IPS DF 4.7 (cell line): Measurements from ENCODE around the gene PRRT2.
"Not testable (repeated sequence)": the region's sequence is repeated elsewhere in the genome, so short reads cannot be mapped to it uniquely, and the experiment has no call there.

Source experiments
- DNase-seq: peaks from one replicate; pipeline ENCODE4 v3.0.0-alpha.2; 2013; ENCODE audit warnings: low spot score; ENCODE audit errors: extremely low read depth

The PRRT2 gene

GRCh38 chr16:29831490-29831889, 19.5 kb downstream of the PRRT2 start:
- no peak for DNase-seq

- not testable (repeated sequence) for DNase-seq
Observed at GRCh38 chr16:29833219-29833618, 21.2 kb downstream of the PRRT2 start.

- no peak for DNase-seq
Observed at GRCh38 chr16:29834079-29834478, 22.1 kb downstream of the PRRT2 start.

- DNase-seq, result no peak
Observed at GRCh38 chr16:29835926-29836325, 23.9 kb downstream of the PRRT2 start.

DNA sequence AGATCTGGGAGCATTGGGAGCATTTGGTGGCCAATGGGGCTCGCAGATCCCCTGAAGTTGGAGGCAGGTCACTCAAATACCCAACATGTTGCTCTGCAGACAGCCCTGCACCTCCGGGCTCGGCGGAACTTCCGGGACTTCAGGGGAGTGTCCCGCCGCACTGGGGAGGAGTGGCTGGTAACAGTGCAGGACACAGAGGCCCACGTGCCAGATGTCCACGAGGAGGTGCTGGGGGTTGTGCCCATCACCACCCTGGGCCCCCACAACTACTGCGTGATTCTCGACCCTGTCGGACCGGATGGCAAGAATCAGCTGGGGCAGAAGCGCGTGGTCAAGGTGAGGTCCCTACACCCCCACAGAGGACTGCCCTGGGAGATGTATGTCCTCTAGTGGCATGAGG, 24.6 kb downstream of the PRRT2 start:
- DNase-seq, result no peak

DNA sequence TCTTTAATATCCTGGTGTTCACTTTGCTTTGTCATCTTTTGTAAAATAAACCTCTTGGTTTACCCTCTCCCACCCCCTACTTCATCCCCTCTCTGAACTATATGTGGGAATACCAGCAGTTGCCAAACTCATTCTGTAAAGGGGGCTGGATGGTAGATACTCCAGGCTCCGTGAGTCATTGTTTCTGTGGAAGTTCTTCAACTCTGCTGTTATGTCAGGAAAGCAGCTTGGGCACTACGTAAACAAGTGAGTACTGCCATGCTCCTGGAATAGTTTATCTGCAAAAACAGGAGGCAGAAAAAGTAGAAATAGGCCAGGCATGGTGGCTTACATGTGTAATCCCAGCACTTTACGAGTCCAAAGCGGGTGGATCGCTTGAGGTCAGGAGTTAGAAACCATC, 25.8 kb downstream of the PRRT2 start:
- DNase-seq, result no peak

DNA sequence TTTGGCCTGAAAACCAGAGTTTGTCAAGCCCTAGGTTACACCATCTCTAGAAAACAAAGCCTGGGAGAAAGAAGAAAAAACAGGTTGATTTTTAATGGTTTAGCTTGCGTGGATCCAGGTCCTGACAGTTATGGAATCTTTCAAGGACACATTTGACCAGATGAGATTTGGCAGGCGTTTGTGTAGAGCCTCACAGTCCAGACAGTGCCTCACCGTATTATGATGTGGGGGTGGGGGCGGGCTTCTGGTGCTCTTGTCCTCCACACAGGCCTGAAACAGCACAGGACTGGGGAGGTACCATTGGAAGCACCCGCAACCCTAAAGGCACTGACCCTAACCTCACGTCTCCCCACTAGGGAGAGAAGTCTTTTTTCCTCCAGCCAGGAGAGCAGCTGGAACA, 27.8 kb downstream of the PRRT2 start:
- DNase-seq, result no peak

DNA sequence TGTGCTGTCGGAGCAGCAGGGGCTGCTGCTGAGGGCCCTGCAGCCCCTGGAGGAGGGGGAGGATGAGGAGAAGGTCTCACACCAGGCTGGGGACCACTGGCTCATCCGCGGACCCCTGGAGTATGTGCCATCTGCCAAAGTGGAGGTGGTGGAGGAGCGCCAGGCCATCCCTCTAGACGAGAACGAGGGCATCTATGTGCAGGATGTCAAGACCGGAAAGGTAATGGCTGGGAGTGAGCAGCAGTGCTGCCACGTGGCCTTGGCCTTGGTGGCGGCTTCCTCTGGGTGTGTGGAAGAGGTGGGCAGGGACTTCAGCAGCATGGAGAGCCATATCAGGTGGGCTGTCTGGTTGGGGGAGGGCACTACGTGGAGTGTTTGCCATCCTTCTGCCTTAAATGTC, 28.2 kb downstream of the PRRT2 start:
- DNase-seq, result no peak

DNA sequence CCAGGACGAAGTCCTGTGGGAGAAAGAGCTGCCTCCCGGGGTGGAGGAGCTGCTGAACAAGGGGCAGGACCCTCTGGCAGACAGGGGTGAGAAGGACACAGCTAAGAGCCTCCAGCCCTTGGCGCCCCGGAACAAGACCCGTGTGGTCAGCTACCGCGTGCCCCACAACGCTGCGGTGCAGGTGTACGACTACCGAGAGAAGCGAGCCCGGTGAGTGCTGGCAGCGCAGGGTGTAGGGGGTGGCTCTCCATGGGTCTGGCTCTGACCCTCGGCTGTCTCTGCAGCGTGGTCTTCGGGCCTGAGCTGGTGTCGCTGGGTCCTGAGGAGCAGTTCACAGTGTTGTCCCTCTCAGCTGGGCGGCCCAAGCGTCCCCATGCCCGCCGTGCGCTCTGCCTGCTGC, 29.6 kb downstream of the PRRT2 start:
- DNase-seq, result no peak

- no peak for DNase-seq
Observed at GRCh38 chr16:29842732-29843346, 30.8 kb downstream of the PRRT2 start.

- DNase-seq, result no peak
Observed at GRCh38 chr16:29843931-29844330, 31.9 kb downstream of the PRRT2 start.

DNA sequence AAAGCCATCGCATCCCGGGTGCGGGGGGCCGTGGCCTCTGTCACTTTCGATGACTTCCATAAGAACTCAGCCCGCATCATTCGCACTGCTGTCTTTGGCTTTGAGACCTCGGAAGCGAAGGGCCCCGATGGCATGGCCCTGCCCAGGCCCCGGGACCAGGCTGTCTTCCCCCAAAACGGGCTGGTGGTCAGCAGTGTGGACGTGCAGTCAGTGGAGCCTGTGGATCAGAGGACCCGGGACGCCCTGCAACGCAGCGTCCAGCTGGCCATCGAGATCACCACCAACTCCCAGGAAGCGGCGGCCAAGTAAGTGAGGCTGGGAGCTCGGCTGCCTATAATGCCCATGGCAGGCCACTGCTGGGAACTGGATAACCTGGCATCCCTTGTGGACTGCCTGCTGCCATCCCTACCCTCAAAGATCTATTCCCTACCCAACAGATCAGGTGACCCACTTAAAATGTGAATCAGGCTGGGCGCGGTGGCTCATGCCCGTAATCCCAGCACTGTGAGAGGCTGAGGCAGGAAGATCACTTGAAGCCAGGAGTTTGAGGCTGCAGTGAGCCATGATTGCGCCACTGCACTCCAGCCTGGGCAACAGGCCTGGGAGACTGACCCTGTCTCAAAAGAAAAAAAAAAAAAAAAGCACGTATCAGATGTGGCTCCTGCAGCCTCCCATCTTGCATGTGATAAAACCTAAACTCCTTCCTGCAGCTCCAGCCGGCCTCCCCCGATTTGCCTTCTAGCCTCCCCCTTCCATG, 32.8 kb downstream of the PRRT2 start:
- DNase-seq, result no peak

DNA sequence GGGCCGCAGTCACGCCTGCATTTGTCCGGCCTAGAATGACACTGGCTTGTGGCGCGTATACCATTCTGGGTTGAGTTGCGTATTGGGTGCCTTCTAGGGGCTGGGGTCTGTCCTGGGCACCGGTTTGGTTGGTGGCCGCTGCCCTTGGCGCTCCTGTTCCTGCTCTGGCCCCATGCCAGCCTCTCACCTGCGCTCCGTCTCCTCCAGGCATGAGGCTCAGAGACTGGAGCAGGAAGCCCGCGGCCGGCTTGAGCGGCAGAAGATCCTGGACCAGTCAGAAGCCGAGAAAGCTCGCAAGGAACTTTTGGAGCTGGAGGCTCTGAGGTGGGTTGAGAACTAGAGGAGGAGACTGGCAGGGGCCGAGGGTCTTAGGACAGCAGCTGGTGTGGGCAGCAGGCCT, 33.7 kb downstream of the PRRT2 start:
- no peak for DNase-seq

GRCh38 chr16:29848420-29849297, 36.7 kb downstream of the PRRT2 start:
- peak; percentile 33 for DNase-seq

GRCh38 chr16:29849505-29849904, 37.5 kb downstream of the PRRT2 start:
- DNase-seq, result no peak

DNA sequence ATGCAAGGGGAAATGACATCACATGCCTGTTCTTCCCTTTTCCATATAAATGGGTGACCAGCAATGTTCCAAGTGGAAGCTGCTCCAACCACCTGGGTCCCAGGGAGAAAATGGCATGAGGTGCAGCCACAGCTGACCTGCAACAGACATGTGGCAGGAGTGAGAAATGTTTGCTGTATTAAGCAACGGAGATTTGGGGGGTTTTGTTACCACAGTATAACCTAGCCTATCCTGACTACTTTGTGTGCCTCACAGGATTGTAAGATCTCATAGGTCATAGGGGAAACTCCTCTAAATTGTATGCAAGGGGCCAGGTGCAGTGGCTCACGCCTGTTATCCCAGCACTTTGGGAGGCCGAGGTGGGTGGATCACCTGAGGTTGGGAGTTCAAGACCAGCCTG, 39.0 kb downstream of the PRRT2 start:
- DNase-seq, result no peak

DNA sequence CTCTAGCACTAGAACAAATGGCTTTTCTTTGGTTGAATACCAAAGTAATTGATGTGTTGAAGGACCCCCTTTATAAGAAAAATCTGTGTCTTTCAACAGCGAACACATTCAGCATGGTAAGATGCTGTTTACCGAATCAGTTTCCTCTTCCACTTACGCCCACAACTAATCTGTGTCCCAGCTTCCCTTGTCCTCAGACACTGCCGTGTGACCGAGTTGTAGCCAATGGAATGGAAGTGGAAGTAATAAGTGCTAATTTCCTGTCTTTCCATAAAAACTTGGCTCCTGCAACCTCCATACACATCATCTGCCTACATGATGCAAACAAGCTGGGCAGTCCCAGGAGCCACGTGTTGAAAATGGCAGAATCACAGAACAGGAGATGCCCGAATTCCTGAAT, 40.7 kb downstream of the PRRT2 start:
- DNase-seq, result no peak

- DNase-seq, result no peak
Observed at GRCh38 chr16:29854520-29855100, 42.6 kb downstream of the PRRT2 start.

DNA sequence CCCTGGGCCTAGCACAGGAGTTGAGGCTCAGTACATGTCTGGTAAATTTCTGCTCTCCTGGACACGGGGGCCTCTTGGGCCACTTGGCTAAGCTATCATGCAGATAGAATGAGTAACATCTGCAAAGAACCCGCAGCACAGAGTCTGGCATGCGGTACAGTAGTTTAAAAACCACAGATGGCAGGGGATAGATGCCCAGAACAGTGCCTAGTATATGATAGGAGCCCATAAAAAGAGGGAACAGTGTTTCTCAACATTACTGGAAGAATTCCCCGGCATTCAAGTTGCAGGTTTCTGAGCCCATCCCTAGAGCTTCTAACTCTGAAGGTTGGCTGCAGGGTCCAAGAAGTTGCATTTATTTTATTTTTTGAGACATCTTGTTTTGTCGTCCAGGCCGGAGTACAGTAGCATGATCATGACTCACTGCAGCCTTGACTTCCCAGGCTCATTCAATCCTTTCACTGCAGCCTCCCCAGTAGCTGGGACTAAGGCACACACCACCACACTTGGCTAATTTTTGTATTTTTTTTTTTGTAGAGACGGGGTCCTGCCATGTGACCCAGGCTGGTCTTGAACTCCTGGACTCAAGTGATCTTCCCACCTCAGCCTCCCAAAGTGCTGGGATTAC, 45.3 kb downstream of the PRRT2 start:
- DNase-seq, result no peak

- no peak for DNase-seq
Observed at GRCh38 chr16:29858149-29858849, 46.3 kb downstream of the PRRT2 start.

GRCh38 chr16:29858974-29859373, 47.0 kb downstream of the PRRT2 start:
- no peak for DNase-seq
